Muscle of arm (tissue), 12 donors: ENCODE measurements around the gene CYCS. TPM values are rescaled to one million over a fixed set of nuclear protein-coding genes. Genes with fewer than 3 reads are reported as not detected.
A peak's percentile ranks its signal among the peaks of the same experiment; 100 is the strongest.
"Not testable (repeated sequence)": the region's sequence is repeated elsewhere in the genome, so short reads cannot be mapped to it uniquely, and the experiment has no call there.

Source experiments
- DNase-seq: peaks from one replicate; pipeline ENCODE4 v3.0.0-alpha.2; 2013
- polyA plus RNA-seq, 12 donors: library from polyadenylated mRNA; unstranded; fragments of 120-200 nt; gene quantifications; one replicate each; pipeline ENCODE4 v1.2.1, GENCODE V29; 2013; ENCODE audit not compliant: insufficient read length in 12 of 12

The CYCS gene
- polyA plus RNA-seq, 12 donors: 75.3 to 175 (median 147) TPM; not detected in 1

GRCh38 chr7:25122373-25122772 is 2.7 kb downstream of the CYCS start:
- DNase-seq: no peak

GRCh38 chr7:25121599-25121998 is 3.5 kb downstream of the CYCS start:
- DNase-seq: no peak

GRCh38 chr7:25119102-25119501 is 6.0 kb downstream of the CYCS start:
- DNase-seq: no peak

GRCh38 chr7:25118048-25118753 is 6.9 kb downstream of the CYCS start:
- DNase-seq: no peak

GRCh38 chr7:25117226-25118047 is 7.6 kb downstream of the CYCS start:
- no peak for DNase-seq

- no peak for DNase-seq
Measured at GRCh38 chr7:25116621-25117020, 8.4 kb downstream of the CYCS start.

- DNase-seq: not testable (repeated sequence)
Measured at GRCh38 chr7:25110514-25110913, 14.5 kb downstream of the CYCS start.

- peak; percentile 44 for DNase-seq
Measured at GRCh38 chr7:25109276-25109675, 15.8 kb downstream of the CYCS start.

GRCh38 chr7:25105911-25106310 is 19.1 kb downstream of the CYCS start:
- DNase-seq: no peak

GRCh38 chr7:25103773-25104172 is 21.3 kb downstream of the CYCS start:
- DNase-seq: no peak

- DNase-seq: no peak
Measured at GRCh38 chr7:25101817-25102216, 23.2 kb downstream of the CYCS start.

GRCh38 chr7:25098096-25099046 is 26.7 kb downstream of the CYCS start:
- DNase-seq: peak; percentile 31

GRCh38 chr7:25095516-25096345 is 29.3 kb downstream of the CYCS start:
- no peak for DNase-seq

GRCh38 chr7:25093268-25093826 is 31.7 kb downstream of the CYCS start:
- DNase-seq: no peak

- DNase-seq: no peak
Measured at GRCh38 chr7:25091779-25092178, 33.3 kb downstream of the CYCS start.

GRCh38 chr7:25091176-25091575 is 33.9 kb downstream of the CYCS start:
- DNase-seq: no peak

- no peak for DNase-seq
Measured at GRCh38 chr7:25090374-25090773, 34.7 kb downstream of the CYCS start.

- DNase-seq: no peak
Measured at GRCh38 chr7:25087855-25088254, 37.2 kb downstream of the CYCS start.

GRCh38 chr7:25084821-25085220 is 40.2 kb downstream of the CYCS start:
- DNase-seq: no peak

GRCh38 chr7:25083201-25083600 is 41.9 kb downstream of the CYCS start:
- DNase-seq: no peak

- not testable (repeated sequence) for DNase-seq
Measured at GRCh38 chr7:25082041-25082440, 43.0 kb downstream of the CYCS start.
